Astrocyte of the spinal cord (primary cell): ENCODE measurements around the gene SNORC.

ENCODE experiments used
- DNase-seq: peaks from one replicate; pipeline ENCODE4 v3.0.0; 2011; ENCODE audit warnings: low read depth, low spot score
- H3K4me3 ChIP-seq: 2 replicates; pipeline ENCODE4 v1.5.1; 2011; ENCODE audit warnings: low read depth, mild to moderate bottlenecking, low read length, moderate library complexity
- CTCF ChIP-seq: IDR thresholded peaks from 2 replicates; pipeline ENCODE4 v1.5.1; 2012; ENCODE audit warnings: low read depth, mild to moderate bottlenecking, low read length, inconsistent platforms
- in situ Hi-C: cut with HindIII; loops from 2 replicates; pipeline ENCODE4 v1.10.0; 2017; ENCODE audit warnings: low sequenced_read_pairs

SNORC gene

DNA sequence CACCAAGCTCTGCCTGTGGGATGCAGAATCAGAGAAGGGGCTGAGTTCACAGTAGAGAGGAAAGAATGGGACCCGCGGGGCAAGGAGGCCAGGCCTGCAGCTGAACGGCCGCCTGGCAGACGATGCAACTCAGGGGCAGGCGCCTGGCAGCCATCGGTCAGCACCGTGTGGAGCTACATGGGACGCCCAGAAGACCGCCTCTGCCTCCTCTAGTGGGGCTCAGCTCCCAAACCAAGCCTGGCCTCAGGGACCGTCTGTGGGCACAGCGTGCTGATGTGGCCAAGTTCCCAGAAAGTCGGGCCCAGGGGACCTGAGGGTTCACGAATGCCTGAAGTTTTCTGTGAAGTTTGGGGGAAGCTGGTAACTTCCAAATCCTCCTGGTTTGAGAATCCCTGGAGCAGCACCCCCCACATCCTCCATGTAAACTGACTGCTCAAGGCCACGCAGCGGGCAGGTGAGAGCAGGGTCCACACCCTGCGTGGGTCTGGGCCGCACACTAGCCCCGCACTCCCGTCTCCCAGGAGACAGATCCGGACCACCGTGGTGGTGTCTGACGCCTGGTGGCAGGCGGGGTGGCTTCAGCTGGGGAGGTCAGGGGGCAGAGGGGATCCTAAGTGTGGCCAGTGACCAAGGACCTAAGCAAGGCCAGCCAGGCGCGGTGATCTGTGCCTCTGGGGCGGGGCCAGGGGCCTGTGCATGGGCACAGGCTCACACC lies 14.6 kb downstream of the SNORC start:
- no peak for TF ChIP-seq CTCF
- no peak overlapping the region for H3K4me3 ChIP-seq
- no peak for DNase-seq
- in situ Hi-C loops: no loop called here

DNA sequence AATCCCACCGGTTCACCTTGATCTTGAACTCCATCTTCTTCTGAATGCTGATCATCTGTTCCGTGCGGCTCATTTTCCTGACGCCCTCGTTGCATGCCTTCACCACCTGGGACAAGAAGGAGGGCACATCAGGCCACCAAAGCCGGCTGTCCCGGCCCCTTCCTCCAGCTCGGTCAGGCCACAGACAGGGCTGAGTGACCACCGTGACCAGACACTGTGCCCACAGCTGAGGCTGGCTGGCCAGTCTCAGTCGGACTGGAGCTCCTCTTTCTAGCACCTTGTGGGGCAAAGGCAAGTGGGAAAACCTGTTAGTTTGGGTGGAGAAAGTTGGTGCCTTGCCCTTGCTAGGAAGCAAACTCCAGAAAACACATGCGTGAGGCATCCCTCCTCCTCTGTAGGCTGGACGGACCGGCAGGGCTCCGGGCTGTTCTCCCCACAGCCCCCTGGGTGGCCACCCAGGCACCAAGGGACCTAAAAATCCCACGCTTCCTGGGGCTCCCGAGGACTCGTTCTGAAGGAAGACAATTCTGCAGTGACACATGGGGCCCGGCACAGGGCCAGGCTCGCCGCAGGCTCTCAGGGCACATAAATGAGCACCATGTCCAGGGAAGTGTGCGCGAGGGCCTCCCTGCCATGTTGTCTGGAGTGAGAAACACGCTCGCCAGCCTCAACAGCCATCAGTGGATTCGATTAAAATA lies 15.3 kb downstream of the SNORC start:
- no peak overlapping the region for H3K4me3 ChIP-seq
- TF ChIP-seq CTCF: no peak
- no peak for DNase-seq
- in situ Hi-C loops: no loop called here

- no peak for DNase-seq
- in situ Hi-C loops: no loop called here
- H3K4me3 ChIP-seq: no peak overlapping the region
- no peak for TF ChIP-seq CTCF
Observed at GRCh38 chr2:232886176-232886575, 16.1 kb downstream of the SNORC start.

GRCh38 chr2:232886632-232887031 lies 16.6 kb downstream of the SNORC start:
- H3K4me3 ChIP-seq: no peak overlapping the region
- no peak for DNase-seq
- no peak for TF ChIP-seq CTCF
- in situ Hi-C loops: no loop called here

DNA sequence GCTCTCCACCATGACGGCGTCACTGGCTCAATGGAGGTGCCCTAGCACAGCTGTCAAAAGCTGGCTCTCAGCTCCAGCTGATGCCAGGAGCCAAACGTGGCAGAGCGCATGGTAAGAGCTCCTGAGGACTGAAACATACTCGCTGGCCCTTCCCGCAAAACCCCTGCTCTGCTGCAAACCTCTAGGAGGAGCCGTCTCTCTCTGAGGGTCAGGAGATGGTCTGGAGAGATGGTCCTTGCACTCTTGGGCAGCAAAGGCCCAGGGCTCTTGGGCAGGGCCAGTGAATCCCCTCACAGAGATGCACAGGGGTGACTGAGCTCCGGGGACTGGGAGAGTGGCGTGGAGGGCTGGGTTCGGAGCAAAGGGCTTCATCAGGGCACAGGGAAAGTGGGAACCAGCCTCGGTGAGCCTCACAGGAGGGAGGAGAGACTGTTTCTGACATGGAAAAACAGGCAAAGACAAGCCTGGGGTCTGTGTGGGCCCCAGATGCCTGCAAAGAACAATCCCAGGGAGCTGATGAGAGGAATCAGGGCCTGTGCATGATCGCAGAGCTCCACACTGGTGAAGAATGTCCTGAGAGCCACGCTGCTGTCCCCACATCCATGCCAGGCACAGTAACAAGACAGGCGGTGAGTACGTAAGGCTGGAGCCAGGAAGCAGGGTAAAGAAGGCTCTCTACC lies 17.2 kb downstream of the SNORC start:
- in situ Hi-C loops: no loop called here
- H3K4me3 ChIP-seq: no peak overlapping the region
- TF ChIP-seq CTCF: peak; percentile 46
- DNase-seq: no peak

DNA sequence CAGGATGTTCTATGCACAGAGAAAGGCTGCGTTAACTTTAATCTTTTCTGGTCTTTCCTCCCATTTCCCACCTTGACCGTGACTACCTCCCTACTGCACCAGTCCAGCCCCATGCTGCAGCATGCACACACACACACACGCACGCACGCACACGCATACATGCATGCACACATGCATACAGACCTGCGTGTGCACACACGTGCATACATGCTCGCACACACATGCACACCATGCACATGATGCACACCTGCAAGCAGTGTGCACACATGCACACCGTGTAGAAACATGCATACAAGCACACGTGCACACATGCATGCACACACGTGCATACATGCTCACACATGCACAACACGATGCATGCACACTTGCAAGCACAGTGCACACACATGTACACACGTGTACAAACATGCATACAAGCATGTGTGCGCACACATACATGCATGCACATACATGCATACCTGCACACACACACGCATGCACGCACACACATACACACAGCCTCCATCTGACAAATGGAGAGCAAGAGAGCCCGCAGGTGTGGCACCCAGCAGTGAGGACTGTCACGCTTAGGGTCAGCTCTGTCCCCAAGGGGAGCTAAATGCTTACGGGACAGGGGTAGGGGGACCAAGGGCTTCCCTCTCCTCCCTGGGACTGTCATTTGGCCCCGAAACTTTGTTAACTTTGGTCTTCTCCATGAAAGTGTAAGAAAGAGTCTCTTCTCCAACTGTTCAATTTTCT lies 18.2 kb downstream of the SNORC start:
- in situ Hi-C loops: no loop called here
- DNase-seq: no peak
- H3K4me3 ChIP-seq: no peak overlapping the region
- no peak for TF ChIP-seq CTCF
